OCI-LY3 (cell line): ENCODE results near the gene MORN2.

ENCODE experiments used
- EZH2phosphoT487 ChIP-seq: fragments of 200-600 bp; shearing (Covaris generic); IDR thresholded peaks from 2 replicates; pipeline ENCODE4 v1.6.1; 2018; ENCODE audit warnings: antibody characterized with exemption, mixed run types, low read depth
- TF ChIP-seq, protein P1 (sequence below): fragments of 200-600, 300-600 bp; sonication (generic); IDR thresholded peaks from 2 replicates; pipeline ENCODE4 v1.5.1; 2014; ENCODE audit warnings: antibody characterized with exemption, low read length, low read depth

- TF ChIP-seq, protein P1, sequence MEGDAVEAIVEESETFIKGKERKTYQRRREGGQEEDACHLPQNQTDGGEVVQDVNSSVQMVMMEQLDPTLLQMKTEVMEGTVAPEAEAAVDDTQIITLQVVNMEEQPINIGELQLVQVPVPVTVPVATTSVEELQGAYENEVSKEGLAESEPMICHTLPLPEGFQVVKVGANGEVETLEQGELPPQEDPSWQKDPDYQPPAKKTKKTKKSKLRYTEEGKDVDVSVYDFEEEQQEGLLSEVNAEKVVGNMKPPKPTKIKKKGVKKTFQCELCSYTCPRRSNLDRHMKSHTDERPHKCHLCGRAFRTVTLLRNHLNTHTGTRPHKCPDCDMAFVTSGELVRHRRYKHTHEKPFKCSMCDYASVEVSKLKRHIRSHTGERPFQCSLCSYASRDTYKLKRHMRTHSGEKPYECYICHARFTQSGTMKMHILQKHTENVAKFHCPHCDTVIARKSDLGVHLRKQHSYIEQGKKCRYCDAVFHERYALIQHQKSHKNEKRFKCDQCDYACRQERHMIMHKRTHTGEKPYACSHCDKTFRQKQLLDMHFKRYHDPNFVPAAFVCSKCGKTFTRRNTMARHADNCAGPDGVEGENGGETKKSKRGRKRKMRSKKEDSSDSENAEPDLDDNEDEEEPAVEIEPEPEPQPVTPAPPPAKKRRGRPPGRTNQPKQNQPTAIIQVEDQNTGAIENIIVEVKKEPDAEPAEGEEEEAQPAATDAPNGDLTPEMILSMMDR: no peak
- TF ChIP-seq EZH2phosphoT487: no peak
Measured at GRCh38 chr2:38905251-38905650, 29.5 kb downstream of the MORN2 start.
